ENCODE measurements around the gene OR2J3. TPM values are rescaled to one million over a fixed set of nuclear protein-coding genes. Genes with fewer than 3 reads are reported as not detected.
"Not testable (repeated sequence)": the region's sequence is repeated elsewhere in the genome, so short reads cannot be mapped to it uniquely, and the experiment has no call there.

OR2J3 gene
- not detected in 2 replicates for total RNA-seq (2014; rRNA removed; shearing (Covaris generic))

DNA sequence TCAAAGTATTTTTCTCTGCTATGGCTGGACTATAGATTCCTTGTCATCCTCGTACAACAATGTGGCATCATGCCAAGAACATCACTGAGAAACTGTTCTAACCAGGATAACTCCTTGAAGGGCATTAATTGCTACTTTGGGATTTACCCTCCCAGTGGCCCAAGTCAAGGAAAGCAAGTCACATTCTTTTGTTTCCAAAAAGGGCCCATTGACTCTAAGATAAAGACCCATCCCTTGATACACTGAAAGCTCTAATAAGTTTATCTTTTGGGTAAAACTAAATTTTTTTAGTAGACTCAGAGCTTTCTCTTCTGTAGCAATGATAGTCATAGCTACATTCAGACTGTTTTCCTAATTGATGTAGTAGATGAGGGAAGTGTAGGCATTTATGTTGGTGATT is at the start of gene OR2J3:
TSS of gene OR2J3 (plus strand) at position 301 of the 400 bp plus-strand sequence. CDS start 3,833 bp downstream, outside the sequence.
- no peak for DNase-seq (ENCODE audit: low read depth)

DNA sequence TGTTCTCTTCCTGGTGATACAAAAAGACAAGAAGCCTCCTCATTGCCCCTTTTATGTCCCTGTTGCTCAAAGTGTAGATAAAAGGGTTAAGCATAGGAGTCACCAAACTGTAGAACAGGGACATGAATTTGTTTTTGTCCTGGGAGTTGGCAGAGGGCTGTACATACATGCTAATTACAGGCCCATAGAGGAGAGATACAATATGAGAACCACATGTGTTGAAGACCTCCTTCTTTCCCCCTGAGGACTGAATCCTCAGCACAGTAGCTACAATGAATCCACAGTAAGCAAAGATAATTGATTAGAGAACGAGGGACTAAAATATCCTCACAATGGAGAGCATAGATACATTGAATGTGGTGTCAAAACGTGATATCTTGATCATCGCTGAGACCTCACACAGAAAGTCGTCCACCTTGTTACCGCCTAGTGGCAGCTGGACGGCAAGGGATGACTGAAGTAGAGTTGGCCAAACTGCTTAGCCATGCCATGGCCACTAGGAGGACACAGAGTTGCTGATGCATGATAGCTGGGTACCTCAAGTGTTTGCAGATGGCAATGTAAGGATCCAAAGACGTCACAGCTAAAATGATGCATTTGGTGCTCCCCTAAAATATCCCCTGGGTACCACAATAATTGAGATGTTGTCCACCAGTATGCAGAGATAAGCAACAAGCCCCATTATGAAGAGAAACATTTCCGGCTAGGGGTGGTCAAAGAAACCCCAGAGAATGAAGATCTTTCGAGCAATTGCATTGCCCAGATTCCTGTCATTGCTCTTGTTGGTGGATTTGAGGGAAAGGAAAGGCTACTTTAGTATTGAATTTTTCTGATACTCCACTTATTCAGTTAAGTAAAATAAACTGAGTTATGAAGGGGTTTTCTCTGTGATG is 35.8 kb upstream of the OR2J3 start:
- peak; percentile 51 for DNase-seq (ENCODE audit: low read depth)

DNA sequence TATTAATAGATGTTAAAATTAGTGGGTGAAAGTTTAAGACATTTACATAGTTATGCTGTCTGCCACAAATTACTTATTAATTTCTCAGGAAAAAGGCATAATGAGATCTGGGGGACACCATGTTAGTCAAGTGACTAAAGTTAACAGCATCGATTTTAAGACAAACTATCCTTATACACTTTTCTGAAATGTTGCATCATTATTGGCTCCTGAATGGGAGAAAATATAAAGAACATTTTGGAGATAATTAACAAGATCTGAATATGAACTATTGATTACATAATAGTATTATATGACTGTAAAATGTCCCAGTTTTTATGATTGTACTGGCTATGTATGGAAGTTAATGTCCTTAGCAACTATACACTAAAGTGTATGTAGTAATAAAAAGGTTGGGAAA is 28.7 kb upstream of the OR2J3 start:
- DNase-seq (ENCODE audit: low read depth) = no peak

DNA sequence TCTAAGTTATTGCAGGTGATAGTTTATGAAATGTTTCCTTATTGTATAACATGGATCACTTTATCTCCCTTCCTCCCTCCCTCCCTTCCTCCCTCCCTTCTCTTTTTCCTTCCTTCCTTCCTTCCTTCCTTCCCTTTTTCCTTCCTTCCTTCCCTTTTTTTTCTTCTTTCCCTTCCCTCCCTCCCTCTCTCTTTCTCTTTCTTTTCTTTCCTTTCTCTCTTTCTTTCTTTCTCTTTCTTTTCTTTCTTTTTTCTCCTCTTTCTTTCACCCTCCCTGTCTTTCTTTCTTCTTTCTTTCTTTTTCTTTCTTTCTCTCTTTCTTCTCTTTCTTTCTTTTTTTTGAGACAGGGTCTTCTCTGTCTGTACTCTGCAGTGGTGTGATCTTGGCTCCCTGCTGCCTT is 26.5 kb upstream of the OR2J3 start:
- DNase-seq (ENCODE audit: low read depth) = no peak

DNA sequence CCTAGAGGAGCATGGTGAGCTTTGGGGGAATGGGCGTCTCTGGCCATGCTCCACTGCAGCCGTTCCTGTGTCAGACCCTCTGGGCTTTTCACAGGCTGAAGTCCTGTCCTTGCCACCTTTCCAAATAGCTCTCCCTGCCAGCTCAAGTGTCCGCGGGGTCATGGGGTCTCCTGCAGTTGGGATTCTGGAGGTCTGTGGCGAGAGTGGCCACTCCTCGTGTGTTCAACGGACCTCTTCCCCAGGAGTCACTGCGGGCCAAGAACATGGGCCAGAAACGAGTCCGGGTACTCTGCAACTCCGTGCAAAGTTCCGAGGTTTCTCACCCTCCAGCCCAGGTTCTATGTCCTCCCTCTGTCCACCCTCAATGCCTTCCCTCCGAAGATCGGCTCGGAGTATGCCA is 25.4 kb upstream of the OR2J3 start:
- no peak for DNase-seq (ENCODE audit: low read depth)

DNA sequence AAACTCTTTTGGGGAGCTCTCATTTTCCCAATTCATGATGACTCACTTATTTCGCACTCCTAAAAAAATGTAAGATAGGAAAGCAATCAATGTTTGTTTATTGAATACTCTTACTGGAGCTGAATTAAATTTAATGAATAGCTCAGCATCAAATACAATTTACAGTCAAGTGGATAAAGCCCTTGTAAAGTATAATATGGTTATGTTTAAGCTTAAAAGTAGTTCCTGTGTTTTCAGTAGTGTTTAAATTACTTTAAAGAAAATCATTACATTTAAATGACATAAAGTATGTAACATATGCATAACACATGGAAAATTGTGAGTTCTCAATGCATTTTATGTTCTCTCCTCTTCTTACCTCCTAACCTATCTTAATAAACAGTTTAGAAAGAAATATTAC is 20.6 kb upstream of the OR2J3 start, which contains the start of gene OR2B3:
TSS of gene OR2B3 (minus strand) at position 101 of the 400 bp plus-strand sequence. CDS start at position 36, 65 bp downstream.
- no peak for DNase-seq (ENCODE audit: low read depth)

DNA sequence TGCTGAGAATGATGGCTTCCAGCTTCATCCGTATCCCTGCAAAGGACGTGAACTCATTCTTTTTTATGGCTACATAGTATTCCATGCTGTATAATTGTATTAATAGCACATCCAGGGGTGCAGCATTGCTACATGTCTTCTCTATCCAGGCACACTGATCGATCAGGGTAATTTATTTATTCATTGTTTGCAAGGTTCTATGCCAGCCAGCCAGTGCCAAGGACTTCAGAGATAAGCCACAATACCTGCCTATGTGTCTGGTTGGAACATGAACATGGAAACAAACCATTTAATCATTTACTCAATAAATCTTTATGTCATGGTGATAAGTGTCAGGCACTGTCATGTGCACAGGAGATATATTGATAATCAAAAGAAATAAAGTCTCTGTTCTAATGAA is 14.9 kb upstream of the OR2J3 start:
- DNase-seq (ENCODE audit: low read depth) = no peak

DNA sequence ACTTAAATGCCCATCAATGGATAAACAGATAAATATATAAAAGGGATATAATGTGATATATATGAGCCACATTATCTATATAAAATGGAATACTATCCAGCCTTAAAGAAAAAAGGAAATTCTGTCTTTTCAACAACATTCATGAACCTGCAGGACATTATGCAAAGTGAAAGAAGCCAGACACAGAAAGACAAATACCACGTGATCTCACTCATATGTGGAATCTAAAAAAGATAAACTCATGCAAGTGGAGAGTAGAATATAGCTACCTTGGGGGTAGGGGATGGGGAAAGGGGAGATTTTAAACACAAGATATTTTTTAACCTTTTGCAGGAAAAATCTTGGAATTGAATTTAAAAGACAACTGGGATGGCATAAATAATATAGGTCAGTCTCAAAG is 10.1 kb upstream of the OR2J3 start:
- no peak for DNase-seq (ENCODE audit: low read depth)

DNA sequence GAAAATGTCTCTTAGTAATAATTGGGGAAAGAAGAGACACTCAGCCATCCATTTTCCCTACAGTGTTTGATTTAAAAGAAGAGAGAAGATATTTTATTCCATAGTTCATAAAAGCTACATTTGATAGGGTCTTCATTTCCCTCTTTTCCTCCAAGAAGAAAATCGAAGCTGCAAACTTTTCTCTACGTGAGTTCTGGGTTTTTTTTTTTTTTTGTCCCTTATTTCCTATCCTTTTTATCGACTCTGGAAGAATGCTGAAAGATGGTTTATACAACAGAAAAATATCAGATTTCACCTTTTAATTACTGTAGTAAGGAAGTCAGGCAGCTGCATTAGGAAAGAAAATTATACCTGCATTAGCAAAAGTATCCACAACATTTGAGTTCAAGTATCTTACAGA is 8.7 kb upstream of the OR2J3 start, which contains the start of gene OR2J1:
TSS of gene OR2J1 (plus strand) at position 301 of the 400 bp plus-strand sequence. CDS start 1,453 bp downstream, outside the sequence.
- DNase-seq (ENCODE audit: low read depth) = no peak

DNA sequence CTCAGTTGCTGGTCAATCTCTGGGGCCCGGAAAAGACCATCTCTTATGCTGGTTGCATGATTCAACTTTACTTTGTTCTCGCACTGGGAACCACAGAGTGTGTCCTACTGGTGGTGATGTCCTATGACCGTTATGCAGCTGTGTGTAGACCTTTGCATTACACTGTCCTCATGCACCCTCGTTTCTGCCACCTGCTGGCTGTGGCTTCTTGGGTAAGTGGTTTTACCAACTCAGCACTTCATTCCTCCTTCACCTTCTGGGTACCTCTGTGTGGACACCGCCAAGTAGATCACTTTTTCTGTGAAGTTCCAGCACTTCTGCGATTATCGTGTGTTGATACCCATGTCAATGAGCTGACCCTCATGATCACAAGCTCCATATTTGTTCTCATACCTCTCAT is 4.3 kb downstream of the OR2J3 start:
- no peak for DNase-seq (ENCODE audit: low read depth)

DNA sequence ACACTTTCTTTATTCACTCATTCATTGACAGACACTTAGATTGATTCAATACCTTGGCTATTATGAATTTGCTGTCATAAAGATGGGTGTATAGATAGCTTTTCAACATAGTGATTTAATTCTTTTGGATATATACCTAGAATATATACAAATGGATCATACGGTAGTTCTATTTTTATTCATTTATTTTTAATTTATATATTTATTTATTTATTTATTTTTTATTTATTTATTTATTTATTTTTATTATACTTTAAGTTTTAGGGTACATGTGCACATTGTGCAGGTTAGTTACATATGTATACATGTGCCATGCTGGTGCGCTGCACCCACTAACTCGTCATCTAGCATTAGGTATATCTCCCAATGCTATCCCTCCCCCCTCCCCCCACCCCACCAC is 7.1 kb downstream of the OR2J3 start:
- DNase-seq (ENCODE audit: low read depth) = not testable (repeated sequence)

DNA sequence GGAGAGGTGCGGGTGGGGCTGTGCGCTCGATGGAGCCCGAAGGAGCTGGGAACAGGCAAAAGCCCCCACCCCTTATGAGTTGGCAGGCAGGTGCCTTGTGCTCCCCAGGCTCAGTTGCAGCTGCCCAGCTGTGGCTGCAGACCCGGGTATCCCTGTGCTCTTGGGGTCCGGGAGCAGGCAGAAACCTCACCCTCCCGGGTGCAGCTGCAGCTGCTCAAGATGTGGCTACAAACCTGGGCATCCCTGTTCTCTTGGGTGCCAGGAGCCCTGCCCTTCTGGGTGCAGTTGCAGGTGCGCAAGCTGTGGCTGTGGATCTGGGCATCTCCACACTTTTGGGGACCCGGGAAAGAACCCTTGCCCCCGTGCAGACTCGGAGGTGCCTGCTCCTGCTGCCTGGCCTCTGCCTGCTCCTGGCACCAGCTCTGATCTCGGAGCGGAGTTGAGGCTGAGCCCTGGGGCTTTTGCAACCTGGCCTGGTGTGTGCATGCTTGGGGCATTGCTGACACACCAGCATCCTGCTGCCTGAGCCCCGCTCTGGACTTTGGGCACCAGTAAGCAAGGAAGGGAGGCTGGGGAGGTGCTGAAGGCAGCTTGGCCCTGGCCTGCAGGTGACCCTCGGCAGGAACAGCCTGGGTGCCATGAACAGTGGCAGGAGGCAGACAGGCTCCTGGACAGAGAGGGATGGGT is 21.6 kb downstream of the OR2J3 start:
- DNase-seq (ENCODE audit: low read depth) = no peak

DNA sequence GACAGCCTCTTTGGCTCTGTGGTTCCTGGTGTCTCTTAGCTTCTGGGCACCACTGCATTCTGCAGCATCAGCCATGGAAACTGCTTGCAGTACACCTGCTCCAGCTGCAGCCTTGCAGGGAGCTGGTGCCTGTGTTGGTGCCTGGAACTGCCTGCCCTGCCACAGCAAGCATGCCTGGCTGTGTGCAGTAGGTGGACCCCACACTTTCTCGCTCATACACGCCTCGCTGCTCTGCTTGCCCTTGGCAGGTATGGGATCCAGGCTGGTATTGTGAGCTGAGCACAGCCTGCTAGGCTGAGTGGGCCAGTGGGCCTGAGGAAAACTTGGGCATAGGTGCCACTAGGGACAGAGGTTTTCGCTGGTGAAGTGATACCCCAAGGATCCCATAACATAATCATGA is 22.8 kb downstream of the OR2J3 start:
- no peak for DNase-seq (ENCODE audit: low read depth)

DNA sequence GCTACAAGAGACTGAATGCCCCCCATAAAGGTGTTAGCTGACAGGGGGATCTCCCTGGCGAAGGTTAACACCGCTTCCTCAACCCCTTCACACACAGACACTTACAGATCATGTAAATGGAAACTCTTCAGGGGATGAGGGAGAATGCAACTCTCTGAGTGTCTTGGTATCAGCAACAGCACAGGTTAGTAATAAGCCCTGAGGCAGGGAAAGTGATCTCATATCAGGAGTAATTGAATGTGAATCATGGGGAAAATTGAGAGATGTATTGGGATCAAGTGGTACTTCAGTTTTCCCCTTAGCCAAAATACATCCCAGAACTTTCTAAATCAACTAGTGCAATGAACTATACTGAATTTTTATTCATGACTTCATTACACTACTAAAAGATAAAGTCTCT is 23.8 kb downstream of the OR2J3 start:
- peak; percentile 1 for DNase-seq (ENCODE audit: low read depth)

DNA sequence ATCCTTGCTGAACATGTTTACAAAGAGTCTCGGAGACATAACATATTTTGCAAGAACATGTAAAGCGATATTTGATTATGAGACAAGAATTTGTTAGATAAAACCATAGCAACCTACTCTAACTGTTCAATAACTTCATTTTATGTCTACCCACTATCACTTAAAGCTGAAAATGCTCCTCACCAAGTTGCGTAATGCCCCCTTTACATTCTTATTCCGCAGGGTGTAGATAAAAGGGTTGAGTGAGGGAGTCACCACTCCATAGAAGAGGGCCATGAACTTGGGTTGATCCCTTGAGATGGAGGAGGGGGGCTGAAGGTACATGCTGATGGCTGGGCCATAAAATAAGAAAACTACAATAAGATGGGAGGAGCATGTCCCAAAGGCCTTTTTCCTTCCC is 29.9 kb downstream of the OR2J3 start:
- no peak for DNase-seq (ENCODE audit: low read depth)

DNA sequence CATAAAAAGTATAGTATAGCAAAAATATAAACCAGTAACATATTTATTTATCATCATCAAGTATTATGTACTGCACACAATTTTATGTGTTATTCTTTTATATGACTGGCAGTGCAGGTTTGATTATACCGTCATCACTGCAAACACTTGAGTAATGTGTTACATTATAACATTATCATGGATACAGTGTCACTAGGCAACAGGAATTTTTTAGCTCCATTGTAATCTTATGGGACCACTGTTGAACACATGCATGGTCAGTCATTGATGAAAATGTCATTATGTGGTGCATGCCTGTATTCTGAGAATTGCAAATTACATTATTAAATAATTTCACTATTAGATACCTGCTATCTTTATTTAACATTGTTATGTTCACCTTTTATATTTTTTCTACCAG is 33.7 kb downstream of the OR2J3 start:
- no peak for DNase-seq (ENCODE audit: low read depth)

DNA sequence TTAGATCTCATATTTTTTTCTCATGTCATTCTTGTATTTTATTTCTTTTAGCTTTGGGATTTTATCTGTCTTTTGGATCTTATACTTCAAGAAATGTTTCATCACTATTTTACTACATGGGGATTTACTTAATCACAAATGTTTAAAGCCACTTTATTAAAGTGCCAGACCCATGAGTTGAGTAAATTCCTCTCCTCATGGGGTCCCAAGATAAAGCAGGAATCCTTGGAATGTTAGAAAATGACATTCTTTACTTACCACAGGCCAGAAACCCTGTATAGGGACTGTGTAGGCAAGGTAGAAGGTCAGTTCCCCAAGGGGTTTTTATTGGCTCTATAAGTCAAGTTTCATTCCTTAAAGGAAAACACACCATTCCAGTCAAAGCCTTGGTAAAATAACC is 34.5 kb downstream of the OR2J3 start:
- no peak for DNase-seq (ENCODE audit: low read depth)

DNA sequence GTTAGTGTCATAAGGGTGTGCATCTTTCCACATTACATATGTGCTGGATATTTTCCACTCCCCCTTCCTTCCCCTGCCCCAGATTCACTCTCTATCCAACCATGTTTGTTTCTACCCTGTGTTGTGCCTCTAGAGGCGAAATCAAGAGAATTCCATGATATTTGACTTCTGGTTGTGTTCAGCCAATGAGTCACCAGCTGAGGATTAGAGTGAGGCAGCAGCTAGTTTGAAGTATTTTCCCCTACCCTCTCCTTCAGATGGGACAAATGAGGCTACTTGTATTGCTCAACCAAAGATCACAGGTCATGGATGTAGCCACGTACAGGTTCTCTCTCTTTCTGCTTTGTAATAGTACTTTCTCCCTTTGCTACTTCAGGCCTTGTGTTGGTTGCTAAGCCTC is 38.3 kb downstream of the OR2J3 start:
- no peak for DNase-seq (ENCODE audit: low read depth)

DNA sequence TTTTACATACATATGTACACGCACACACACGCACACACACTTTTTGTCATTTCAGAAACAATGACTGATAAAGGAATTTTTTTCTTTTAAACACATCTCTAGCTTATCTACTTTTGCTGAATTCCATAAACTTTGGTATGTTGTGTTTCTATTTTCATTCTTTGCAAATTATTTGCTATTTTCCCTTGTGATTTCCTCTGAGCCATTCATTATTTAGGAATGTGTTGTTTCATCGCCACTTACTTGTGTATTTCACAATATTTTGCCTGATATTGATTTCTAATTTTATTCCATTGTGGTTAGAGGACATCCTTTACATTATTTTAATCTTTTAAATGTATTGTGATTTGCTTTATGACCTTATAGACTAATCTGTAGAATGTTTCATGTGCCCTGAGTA is 39.2 kb downstream of the OR2J3 start:
- DNase-seq (ENCODE audit: low read depth) = no peak

DNA sequence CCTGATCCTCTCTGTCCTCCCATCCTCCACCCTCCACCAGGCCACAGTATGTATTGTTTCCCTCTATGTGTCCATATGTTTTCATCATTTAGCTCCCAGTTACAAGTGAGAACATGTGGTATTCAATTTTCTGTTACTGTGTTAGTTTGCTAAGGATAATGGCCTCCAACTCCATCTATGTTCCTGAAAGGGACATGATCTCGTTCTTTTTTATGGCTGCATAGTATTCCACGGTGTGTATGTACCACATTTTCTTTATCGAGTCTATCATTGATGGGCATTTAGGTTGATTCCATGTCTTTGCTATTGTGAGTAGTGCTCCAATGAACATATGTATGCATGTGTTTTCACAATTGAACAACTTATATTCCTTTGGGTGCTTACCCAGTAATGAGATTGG is 41.6 kb downstream of the OR2J3 start:
- not testable (repeated sequence) for DNase-seq (ENCODE audit: low read depth)

DNA sequence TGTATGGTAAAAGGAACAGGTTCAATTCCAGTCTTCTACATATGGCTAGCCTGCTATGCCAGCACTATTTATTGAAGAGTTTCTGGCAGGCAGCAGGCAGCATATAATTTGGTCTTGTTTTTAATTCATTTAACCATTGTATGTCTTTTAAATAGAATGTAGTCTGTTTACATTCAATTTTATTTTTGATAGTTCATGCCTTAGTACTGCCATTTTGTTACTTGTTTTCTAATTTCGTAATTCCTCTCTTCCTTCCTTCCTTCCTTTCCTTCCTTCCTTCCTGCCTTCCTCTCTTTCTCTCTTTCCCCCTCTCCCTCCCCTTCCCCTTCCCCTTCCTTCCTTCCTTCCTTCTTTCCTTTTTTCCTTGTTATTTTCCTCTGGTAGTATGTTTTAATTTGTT is 45.2 kb downstream of the OR2J3 start:
- no peak for DNase-seq (ENCODE audit: low read depth)

DNA sequence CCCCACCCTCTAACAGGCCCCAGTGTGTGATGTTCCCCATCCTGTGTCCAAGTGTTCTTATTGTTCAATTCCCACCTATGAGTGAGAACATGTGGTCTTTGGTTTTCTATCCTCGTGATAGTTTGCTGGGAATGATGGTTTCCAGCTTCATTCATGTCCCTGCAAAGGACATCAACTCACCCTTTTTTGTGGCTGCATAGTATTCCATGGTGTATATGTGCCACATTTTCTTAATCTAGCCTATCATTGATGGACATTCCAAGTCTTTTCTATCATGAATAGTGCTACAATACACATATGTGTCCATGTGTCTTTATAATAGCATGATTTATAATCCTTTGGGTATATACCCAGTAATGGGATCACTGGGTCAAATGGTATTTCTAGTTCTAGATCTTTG is 47.3 kb downstream of the OR2J3 start:
- DNase-seq (ENCODE audit: low read depth) = not testable (repeated sequence)

DNA sequence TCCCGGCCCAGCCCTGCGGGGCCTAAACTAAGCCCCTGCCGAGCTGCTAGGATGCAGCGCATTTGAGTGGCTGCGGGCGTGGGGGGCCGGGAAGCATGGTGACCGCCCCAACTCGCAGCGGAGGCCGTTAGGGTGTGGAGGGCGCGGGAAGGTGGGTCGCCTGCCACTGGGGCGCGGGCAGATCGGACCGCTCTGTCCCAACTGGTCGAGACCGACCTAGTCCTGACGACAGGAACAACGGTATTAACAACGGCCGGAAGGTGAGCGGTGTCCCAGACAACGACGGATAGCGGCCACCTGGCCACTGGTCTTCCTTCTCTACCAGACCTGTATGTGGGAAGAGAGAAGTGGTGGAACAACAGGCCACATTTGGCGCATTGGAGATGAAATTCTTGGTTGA is 52.1 kb downstream of the OR2J3 start:
- not testable (repeated sequence) for DNase-seq (ENCODE audit: low read depth)
